K562 (cell line): ENCODE measurements around the gene PLCB3. TPM values are rescaled to one million over a fixed set of nuclear protein-coding genes. Genes with fewer than 3 reads are reported as not detected.
A peak's percentile ranks its signal among the peaks of the same experiment; 100 is the strongest.

ENCODE experiments used
- DPF2 ChIP-seq: fragments of 450-650 bp; IDR thresholded peaks from 2 replicates; pipeline ENCODE4 v1.6.1; 2016
- FOXK1 ChIP-seq: sonication (generic); formaldehyde crosslinking; IDR thresholded peaks from 2 replicates; pipeline ENCODE4 v1.8.0; 2022; ENCODE audit warnings: missing genetic modification reagents, mild to moderate bottlenecking, borderline replicate concordance
- FOXK2 ChIP-seq, 2 experiments: fragments of 450-650 bp; IDR thresholded peaks in 1 of 2; conservative IDR thresholded peaks in 1 of 2; 2 replicates each; pipeline ENCODE4 v1.6.1; 2016; ENCODE audit warnings: low read depth in 2 of 2, mild to moderate bottlenecking in 1 of 2
- MEF2A ChIP-seq: IDR thresholded peaks from 2 replicates; pipeline ENCODE4 v1.6.1; 2011; ENCODE audit warnings: low read depth, mild to moderate bottlenecking, low read length, moderate library complexity; ENCODE audit not compliant: control insufficient read depth
- NCOA1 ChIP-seq: fragments of 450-650 bp; IDR thresholded peaks from 2 replicates; pipeline ENCODE4 v1.6.1; 2016; ENCODE audit warnings: low read depth
- NFYB ChIP-seq: IDR thresholded peaks from 2 replicates; pipeline ENCODE4 v1.6.1; 2011; ENCODE audit warnings: mild to moderate bottlenecking, moderate library complexity; ENCODE audit not compliant: insufficient read length; ENCODE audit errors: extremely low read depth
- PML ChIP-seq: IDR thresholded peaks from 2 replicates; pipeline ENCODE4 v1.6.1; 2012; ENCODE audit warnings: low read length, inconsistent platforms
- RBM39 ChIP-seq: fragments of 200-400 bp; formaldehyde crosslinking; optimal IDR thresholded peaks from 2 replicates; pipeline ENCODE3; 2018; ENCODE audit warnings: low read depth, low read length
- SIN3A ChIP-seq, 2 experiments: fragments of 150-350 bp in 1 of 2; IDR thresholded peaks; 2 replicates each; pipeline ENCODE4 v1.6.1; 2011 to 2016; ENCODE audit warnings: borderline replicate concordance in 2 of 2, low read depth in 2 of 2, low read length in 2 of 2, mild to moderate bottlenecking in 2 of 2, moderate library complexity in 2 of 2; ENCODE audit not compliant: control insufficient read depth in 1 of 2
- ZC3H4 ChIP-seq: sonication (generic); formaldehyde crosslinking; IDR thresholded peaks from 2 replicates; pipeline ENCODE4 v1.9.0; 2021; ENCODE audit warnings: missing genetic modification reagents, borderline replicate concordance
- ZNF280A ChIP-seq: fragments of 450-650 bp; IDR thresholded peaks from 2 replicates; pipeline ENCODE4 v1.6.1; 2018; ENCODE audit warnings: mild to moderate bottlenecking, low read depth; ENCODE audit not compliant: partially characterized antibody
- polyA plus RNA-seq, 8 experiments: library from polyadenylated mRNA; depleted of rRNA in 4 of 8; stranded (reverse) in 5 of 8; unstranded in 3 of 8; fragments of >200 nt; fragmentation: Nextera tagmentation in 2 of 8; fragmentation: Illumina TruSeq in 1 of 8; extraction: Ambion mirVana in 2 of 8; extraction: Trizol in 1 of 8; gene quantifications; 2 replicates each; pipeline versions ENCODE4 v1.2.1 to v1.2.3, GENCODE V29; 2011 to 2014; ENCODE audit warnings: inconsistent platforms in 1 of 8, missing spikeins in 1 of 8
- total RNA-seq, 7 experiments: library from RNA; depleted of rRNA in 6 of 7; stranded (reverse); fragments of >200 nt in 6 of 7; fragmentation: Illumina TruSeq in 2 of 7; extraction: Trizol in 2 of 7; gene quantifications; 2 replicates each; pipeline versions ENCODE4 v1.2.1 to v1.2.3, GENCODE V29; 2011 to 2021; ENCODE audit warnings: low replicate concordance in 1 of 7
- TF ChIP-seq, protein P1 (sequence below): fragments of 250-450 bp; sonication (Bioruptor Pico); IDR thresholded peaks from 2 replicates; pipeline ENCODE4 v1.6.1; 2021; ENCODE audit warnings: mild to moderate bottlenecking
- TF ChIP-seq, protein P2 (sequence below): fragments of 450-650 bp; IDR thresholded peaks from 2 replicates; pipeline ENCODE4 v1.6.1; 2016

Gene PLCB3
- total and polyA plus RNA-seq, 9 of the 15 experiments (the other 6 are each of a cell fraction or from before 2014, with no cell fraction given) = 0.31 to 44.8 (median 14.6) TPM

DNA sequence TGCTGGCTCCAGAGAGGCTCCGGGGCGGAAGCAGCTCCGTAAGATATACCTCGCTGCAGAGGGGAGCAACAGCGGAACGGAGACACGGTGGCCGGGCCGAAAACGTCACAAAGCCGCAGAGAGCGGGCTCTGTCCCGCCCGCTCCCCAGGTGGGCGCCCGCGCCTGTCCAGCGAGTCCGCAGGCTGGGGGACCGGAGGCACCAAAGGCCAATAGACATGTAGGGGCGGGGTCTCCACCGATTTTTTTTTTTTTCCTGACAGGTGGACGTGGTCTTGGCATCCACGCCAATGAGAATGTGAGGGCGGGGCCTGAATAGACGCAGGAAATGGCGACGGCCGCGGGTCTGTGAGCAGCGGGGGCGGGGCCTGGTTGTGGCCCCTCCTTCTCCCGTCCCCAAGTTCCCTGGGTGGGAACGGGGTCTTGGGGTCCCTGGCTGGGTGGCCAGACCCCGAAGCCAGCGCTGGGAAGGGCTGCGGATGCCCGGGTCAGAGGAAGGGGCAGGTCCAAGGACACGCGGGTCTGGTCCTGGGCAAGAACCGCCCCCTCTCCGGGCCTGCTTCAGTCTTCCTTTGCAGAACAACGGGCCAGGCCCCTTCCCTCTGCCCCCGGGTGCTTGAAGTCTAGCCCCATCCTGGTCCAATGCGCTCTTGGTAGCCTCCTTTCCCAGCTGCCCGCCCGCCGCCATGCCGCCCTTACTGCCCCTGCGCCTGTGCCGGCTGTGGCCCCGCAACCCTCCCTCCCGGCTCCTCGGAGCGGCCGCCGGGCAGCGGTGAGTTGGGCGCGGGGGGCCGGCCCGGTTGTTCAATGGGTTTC lies 21.0 kb upstream of the PLCB3 start, which contains the start of gene DNAJC4 (continued):
- TF ChIP-seq ZC3H4 (CRISPR knock-in tag) (0 out of 2 replicates have a peak, but pooled peaks have one; percentile 76), RBM39 (no peak), PML (peak; percentile 47; the same call in 1 of the 2 replicates), SIN3A (IDR thresholded peaks at IDR 0.05; ENCODE audit: borderline replicate concordance in 2 of 2, control insufficient read depth in 1 of 2, low read depth in 2 of 2, low read length in 2 of 2) (peak in 1 of 2 experiments; percentile 38; a peak in 1 of 4 replicates), FOXK2 (conservative IDR thresholded peaks at IDR 0.05 in 1 of 2, IDR thresholded peaks at IDR 0.05 in 1 of 2; ENCODE audit: low read depth in 2 of 2) (peak in 1 of 2 experiments; percentile 32; a peak in 1 of 4 replicates), DPF2 (0 out of 2 replicates have a peak, but pooled peaks have one; percentile 6), NCOA1 (no peak), ZNF280A (no peak), NFYB (peak; percentile 39), FOXK1 (CRISPR knock-in tag) (0 out of 2 replicates have a peak, but pooled peaks have one; percentile 64), MEF2A (no peak)
- TF ChIP-seq, protein P1, sequence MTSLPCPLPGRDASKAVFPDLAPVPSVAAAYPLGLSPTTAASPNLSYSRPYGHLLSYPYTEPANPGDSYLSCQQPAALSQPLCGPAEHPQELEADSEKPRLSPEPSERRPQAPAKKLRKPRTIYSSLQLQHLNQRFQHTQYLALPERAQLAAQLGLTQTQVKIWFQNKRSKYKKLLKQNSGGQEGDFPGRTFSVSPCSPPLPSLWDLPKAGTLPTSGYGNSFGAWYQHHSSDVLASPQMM (CRISPR knock-in tag) = no peak
- TF ChIP-seq, protein P2, sequence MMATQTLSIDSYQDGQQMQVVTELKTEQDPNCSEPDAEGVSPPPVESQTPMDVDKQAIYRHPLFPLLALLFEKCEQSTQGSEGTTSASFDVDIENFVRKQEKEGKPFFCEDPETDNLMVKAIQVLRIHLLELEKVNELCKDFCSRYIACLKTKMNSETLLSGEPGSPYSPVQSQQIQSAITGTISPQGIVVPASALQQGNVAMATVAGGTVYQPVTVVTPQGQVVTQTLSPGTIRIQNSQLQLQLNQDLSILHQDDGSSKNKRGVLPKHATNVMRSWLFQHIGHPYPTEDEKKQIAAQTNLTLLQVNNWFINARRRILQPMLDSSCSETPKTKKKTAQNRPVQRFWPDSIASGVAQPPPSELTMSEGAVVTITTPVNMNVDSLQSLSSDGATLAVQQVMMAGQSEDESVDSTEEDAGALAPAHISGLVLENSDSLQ = peak; percentile 91
